HG03354 (cell line): ENCODE results near the gene IFNLR1.

ENCODE experiments used
- ATAC-seq: cut with Tn5 transposase; IDR thresholded peaks from one replicate; pipeline ENCODE4 v1.9.1; 2021; ENCODE audit warnings: mild to moderate bottlenecking; ENCODE audit not compliant: unreplicated experiment, poor library complexity, severe bottlenecking

Gene IFNLR1

GRCh38 chr1:24111262-24111995 lies 75.7 kb downstream of the IFNLR1 start:
- ATAC-seq = no peak

- no peak for ATAC-seq
These were observed 76.3 kb downstream of the IFNLR1 start for GRCh38 chr1:24110642-24111261.

- ATAC-seq = no peak
These were observed 77.2 kb downstream of the IFNLR1 start for GRCh38 chr1:24109686-24110475.

GRCh38 chr1:24109166-24109483 lies 78.0 kb downstream of the IFNLR1 start:
- ATAC-seq = no peak

GRCh38 chr1:24108334-24109165 lies 78.5 kb downstream of the IFNLR1 start:
- ATAC-seq = no peak

GRCh38 chr1:24107462-24108138 lies 79.5 kb downstream of the IFNLR1 start:
- no peak for ATAC-seq

GRCh38 chr1:24105368-24106160 lies 81.5 kb downstream of the IFNLR1 start:
- ATAC-seq = no peak

- ATAC-seq = no peak
These were observed 82.2 kb downstream of the IFNLR1 start for GRCh38 chr1:24104854-24105253.
